WI38 (cell line): ENCODE data around the gene C19orf38.
"Not testable (repeated sequence)": the region's sequence is repeated elsewhere in the genome, so short reads cannot be mapped to it uniquely, and the experiment has no call there.

Experiments used
- H3K4me3 ChIP-seq: 2 replicates; pipeline ENCODE4 v1.5.1; 2011; ENCODE audit warnings: low read depth, mild to moderate bottlenecking, control low read depth, low read length
- CTCF ChIP-seq: IDR thresholded peaks from 2 replicates; pipeline ENCODE4 v1.5.1; 2012; ENCODE audit warnings: low read depth, mild to moderate bottlenecking, control low read depth, low read length

C19orf38 gene

DNA sequence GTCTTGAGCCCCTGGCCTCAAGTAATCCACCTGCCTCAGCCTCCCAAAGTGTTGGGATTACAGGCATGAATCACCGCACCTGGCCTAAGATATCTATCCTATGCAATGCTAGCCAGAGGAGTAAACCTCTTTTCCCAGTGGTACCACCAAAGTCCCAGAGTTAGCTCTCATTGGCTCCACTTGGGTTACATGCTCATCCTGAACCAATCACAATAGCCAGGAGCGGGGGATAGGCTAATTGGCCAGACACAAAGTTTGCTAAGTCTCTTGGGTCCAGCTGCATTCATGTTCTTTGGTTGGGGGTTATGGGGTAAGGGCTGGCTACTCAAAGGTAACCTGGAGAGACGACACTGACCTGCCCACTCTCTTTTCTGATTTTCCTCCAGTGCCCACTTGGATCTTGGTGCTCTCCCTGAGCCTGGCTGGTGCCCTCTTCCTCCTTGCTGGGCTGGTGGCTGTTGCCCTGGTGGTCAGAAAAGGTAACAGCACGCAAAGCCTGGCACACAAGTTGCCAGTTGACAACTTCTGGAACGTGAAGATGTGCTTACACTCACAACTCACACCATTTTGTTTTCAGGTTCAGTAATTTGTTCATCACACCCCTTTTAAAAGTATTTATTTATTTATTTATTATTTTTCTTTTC is 7.8 kb downstream of the C19orf38 start:
- TF ChIP-seq CTCF = 0 out of 2 replicates have a peak, but pooled peaks have one; percentile 45
- no peak overlapping the region for H3K4me3 ChIP-seq

GRCh38 chr19:10856899-10857298 is 8.7 kb downstream of the C19orf38 start:
- not testable (repeated sequence) for H3K4me3 ChIP-seq

GRCh38 chr19:10858204-10858828 is 10.1 kb downstream of the C19orf38 start:
- no peak overlapping the region for H3K4me3 ChIP-seq
- peak; percentile 92 for TF ChIP-seq CTCF

DNA sequence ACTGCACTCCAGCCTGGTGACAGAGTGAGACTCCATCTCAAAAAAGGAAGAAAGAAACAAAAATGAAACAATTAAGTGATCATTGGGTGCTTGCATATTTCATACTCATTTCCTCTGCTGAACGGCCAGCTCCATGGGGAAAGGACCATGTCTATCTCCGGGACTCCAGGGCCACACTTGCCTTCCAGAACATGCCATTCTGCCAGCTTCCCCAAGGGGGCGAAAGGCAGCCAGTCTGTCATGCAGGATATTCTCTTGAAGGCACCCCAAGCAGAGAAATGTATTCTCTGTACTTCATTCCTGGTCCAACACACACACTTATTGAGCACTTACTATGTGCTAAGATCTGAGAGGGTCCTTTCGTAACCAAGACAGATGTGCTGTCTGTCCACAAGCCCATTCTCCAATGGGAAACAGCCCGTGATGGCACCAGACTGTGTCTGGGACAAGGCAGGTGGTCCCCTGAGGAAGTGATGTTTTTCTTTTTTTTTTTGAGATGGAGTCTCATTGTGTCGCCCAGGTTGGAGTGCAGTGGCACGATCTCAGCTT is 13.0 kb downstream of the C19orf38 start:
- H3K4me3 ChIP-seq = no peak overlapping the region
- TF ChIP-seq CTCF = peak; percentile 59

- H3K4me3 ChIP-seq = no peak overlapping the region
- no peak for TF ChIP-seq CTCF
These were observed 14.4 kb downstream of the C19orf38 start for GRCh38 chr19:10862561-10863106.

DNA sequence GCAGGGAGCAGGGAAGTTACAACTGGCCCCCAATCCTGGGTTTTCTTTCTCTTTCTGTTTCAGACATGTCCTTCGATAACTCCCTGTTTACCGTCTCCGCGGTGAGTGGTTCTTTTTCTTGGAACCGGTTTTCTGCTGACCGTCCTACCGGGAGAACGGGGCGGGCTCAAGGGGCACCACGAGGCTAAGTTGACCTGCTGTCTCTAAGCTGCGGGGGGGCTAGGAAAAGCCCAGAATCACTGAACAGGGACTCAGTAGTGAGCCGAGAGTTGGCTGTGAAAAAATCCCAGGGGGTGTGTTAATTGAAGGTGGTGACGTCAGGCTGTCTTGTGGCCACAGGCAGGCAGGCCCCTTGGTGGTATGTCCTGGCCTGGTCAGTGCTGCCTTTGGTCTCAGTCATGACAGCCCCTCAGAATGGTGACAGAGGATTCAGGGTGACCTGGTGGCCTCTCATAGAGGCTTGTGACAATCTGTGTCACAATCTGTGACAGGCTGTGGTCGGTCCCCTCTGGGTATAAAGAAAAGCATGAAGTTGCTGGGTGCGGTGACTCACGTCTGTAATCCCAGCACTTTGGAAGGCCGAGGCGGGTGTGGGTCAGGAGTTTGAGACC is 15.0 kb downstream of the C19orf38 start:
- no peak overlapping the region for H3K4me3 ChIP-seq
- TF ChIP-seq CTCF = no peak

DNA sequence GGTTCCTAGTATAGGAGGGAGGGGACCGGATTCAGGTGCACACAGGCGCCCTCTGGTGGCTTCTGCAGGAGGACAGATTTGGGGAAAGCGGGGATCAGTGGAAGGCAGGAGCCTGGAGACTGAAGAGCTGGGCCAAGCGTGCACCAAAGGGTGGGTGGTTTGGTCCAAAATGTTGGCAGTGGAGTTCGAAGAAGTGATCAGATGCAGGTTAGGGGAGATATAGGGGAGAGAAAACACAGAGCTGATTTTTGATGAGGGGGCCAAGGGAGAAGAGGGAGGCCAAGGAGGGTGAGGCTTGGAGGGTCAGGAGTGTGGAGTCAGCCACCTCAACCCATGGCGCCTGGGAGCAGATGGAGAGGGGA is 16.3 kb downstream of the C19orf38 start:
- TF ChIP-seq CTCF = peak; percentile 90
- no peak overlapping the region for H3K4me3 ChIP-seq
